Measurements from ENCODE around the gene MGMT.

- TF ChIP-seq EZH2 (IDR thresholded peaks at IDR 0.05; ENCODE audit: borderline replicate concordance, low read depth, low read length, severe bottlenecking) (no peak), CTCF (IDR thresholded peaks at IDR 0.05; ENCODE audit: borderline replicate concordance, extremely low read depth, low read length, poor library complexity, severe bottlenecking) (no peak)
Measured at GRCh38 chr10:129646973-129647372, 179.9 kb downstream of the MGMT start.
